Heart right ventricle (tissue), 16 donors: ENCODE measurements around the gene GRM1. TPM values are rescaled to one million over a fixed set of nuclear protein-coding genes. Genes with fewer than 3 reads are reported as not detected.

Source experiments
- ATAC-seq, 8 donors: fragments of 200-7000 bp; cut with Tn5 transposase; one replicate each; pipeline ENCODE4 v1.9.1; 2020; ENCODE audit warnings: mild to moderate bottlenecking in 8 of 8, moderate library complexity in 8 of 8, moderate number of reproducible peaks in 1 of 8
- DNase-seq, 2 donors: peaks; one replicate each; pipeline ENCODE4 v3.0.0-alpha.2; 2020
- H3K27ac ChIP-seq, 10 donors: fragments of 200-600 bp; sonication (generic) in 2 of 10; one replicate each; pipeline versions ENCODE4 v1.5.0 to v1.8.0; 2020 to 2022; ENCODE audit warnings: mild to moderate bottlenecking in 3 of 10
- H3K27me3 ChIP-seq, 7 donors: fragments of 200-600 bp; one replicate each; pipeline ENCODE4 v1.8.0; 2021 to 2022; ENCODE audit warnings: mild to moderate bottlenecking in 2 of 7
- H3K36me3 ChIP-seq, 9 donors: fragments of 200-600 bp; sonication (generic) in 1 of 9; one replicate each; pipeline versions ENCODE4 v1.5.0 to v1.8.0; 2020 to 2022; ENCODE audit warnings: mild to moderate bottlenecking in 2 of 9
- H3K4me1 ChIP-seq, 9 donors: fragments of 200-600 bp; sonication (generic) in 1 of 9; one replicate each; pipeline versions ENCODE4 v1.5.0 to v1.8.0; 2020 to 2022; ENCODE audit warnings: mild to moderate bottlenecking in 4 of 9
- H3K4me3 ChIP-seq, 10 donors: fragments of 200-600 bp; sonication (generic) in 2 of 10; one replicate each; pipeline versions ENCODE4 v1.5.0 to v1.8.0; 2020 to 2022; ENCODE audit warnings: mild to moderate bottlenecking in 7 of 10, moderate library complexity in 2 of 10
- H3K9me3 ChIP-seq, 11 donors: fragments of 200-600 bp in 10 of 11; sonication (generic) in 2 of 11; one replicate each; pipeline versions ENCODE4 v1.5.0 to v1.8.0; 2013 to 2022; ENCODE audit warnings: mild to moderate bottlenecking in 2 of 11, control low read depth in 1 of 11, moderate library complexity in 1 of 11
- WGBS, 2 donors: extraction: QIAGEN DNeasy Blood & Tissue Kit; methylation state at CpG; one replicate each; pipeline ENCODE4 v1.1.7; 2013; ENCODE audit warnings: inconsistent platforms in 1 of 2; 5-methylcytosine and 5-hydroxymethylcytosine counted together
- intact Hi-C, 10 donors: fragments of 100-400 bp; cut with DNase I; formaldehyde crosslinking; loops; one replicate each; pipeline versions ENCODE4 v1.11.1 to v1.14.2; 2022
- polyA plus RNA-seq, 2 donors: library from polyadenylated mRNA; stranded (reverse); fragments of 200-250 nt; gene quantifications; one replicate each; pipeline ENCODE4 v1.2.3, GENCODE V29; 2013
- total RNA-seq, 10 donors: library from RNA; stranded (reverse); fragmentation: NEBNext Ultra II Directional in 3 of 10; extraction: Animal tissue kit (Norgen Biotek cat#: 25700) in 3 of 10; gene quantifications; one replicate each; pipeline versions ENCODE4 v1.2.1 to v1.2.4, GENCODE V29; 2021 to 2023
- TF ChIP-seq, protein P1 (sequence below), 9 donors: fragments of 200-600 bp; sonication (generic) in 2 of 9; IDR thresholded peaks; one replicate each; pipeline versions ENCODE4 v1.5.0 to v1.8.0; 2021 to 2022; ENCODE audit warnings: antibody characterized with exemption in 9 of 9, mild to moderate bottlenecking in 5 of 9, moderate library complexity in 1 of 9
- donor health status: Arrhythmogenic right ventricular cardiomyopathy.
- donor health status: ischemic (EF 13 %, LVEDD 7.1; RV severe dilation, severe dysfunction).
- donor health status: healthy with polysubstance abuse.
- donor health status: DM: no; HTN: yes; CAD: no.
- donor health status: DM: no; HTN: no; CAD: no.
- donor health status: ischemic (EF 25% LVEDD 6.9; RV normal size, moderate dysfunction).
- donor health status: ischemic (EF 25% LVEDD 5.7; RV mildly dilated, moderate dysfunction).
- donor health status: healthy.
- donor health status: DM: yes; HTN: yes; CAD: no.
- donor health status: Ischemic cardiomyopathy.
- donor health status: ischemic (EF 35%, LVEDD 5.7; RV mildly dilated, moderate dysfunction).
- donor health status: nonischemic (EF 11% LVEDD 7.7; RV severe dilation, severe dysfunction).
- donor health status: DM: yes; HTN: yes; CAD: no.
- donor health status: PGD.
- donor health status: ischemic (EF 29% LVEDD 5.4; RV normal size, mild dysfunction).
- donor health status: nonischemic (EF 23%, LVEDD 6.1; RV moderate dilation, normal function).

Gene GRM1
- total and polyA plus RNA-seq, 12 donors: 0.26 to 8.3 (median 4.6) TPM

- DNase-seq: no peak
- no peak overlapping the region for H3K4me3 ChIP-seq
- no peaks in the 10 kb centered on the region for H3K4me1 ChIP-seq
- intact Hi-C loops: no loop called here
- H3K36me3 ChIP-seq: no peaks in the 10 kb centered on the region
- no peak overlapping the region for H3K27ac ChIP-seq
- peaks cover 0 to 4% (median 0%) of the 10 kb centered on the region in 7 donors for H3K27me3 ChIP-seq
- 51 to 69% methylated on average over 1 of the region's 1 CpG for WGBS, 2 donors
- no peak for ATAC-seq
- no peaks in the 10 kb centered on the region for H3K9me3 ChIP-seq
- TF ChIP-seq, protein P1, sequence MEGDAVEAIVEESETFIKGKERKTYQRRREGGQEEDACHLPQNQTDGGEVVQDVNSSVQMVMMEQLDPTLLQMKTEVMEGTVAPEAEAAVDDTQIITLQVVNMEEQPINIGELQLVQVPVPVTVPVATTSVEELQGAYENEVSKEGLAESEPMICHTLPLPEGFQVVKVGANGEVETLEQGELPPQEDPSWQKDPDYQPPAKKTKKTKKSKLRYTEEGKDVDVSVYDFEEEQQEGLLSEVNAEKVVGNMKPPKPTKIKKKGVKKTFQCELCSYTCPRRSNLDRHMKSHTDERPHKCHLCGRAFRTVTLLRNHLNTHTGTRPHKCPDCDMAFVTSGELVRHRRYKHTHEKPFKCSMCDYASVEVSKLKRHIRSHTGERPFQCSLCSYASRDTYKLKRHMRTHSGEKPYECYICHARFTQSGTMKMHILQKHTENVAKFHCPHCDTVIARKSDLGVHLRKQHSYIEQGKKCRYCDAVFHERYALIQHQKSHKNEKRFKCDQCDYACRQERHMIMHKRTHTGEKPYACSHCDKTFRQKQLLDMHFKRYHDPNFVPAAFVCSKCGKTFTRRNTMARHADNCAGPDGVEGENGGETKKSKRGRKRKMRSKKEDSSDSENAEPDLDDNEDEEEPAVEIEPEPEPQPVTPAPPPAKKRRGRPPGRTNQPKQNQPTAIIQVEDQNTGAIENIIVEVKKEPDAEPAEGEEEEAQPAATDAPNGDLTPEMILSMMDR (IDR thresholded peaks at IDR 0.05): no peak
Measured at GRCh38 chr6:146183831-146184230, 155.0 kb downstream of the GRM1 start.

GRCh38 chr6:146184701-146185100, 155.8 kb downstream of the GRM1 start:
- intact Hi-C loops: no loop called here
- no peaks in the 10 kb centered on the region for H3K4me1 ChIP-seq
- DNase-seq (no peak), ATAC-seq (no peak)
- no peaks in the 10 kb centered on the region for H3K9me3 ChIP-seq
- H3K27me3 ChIP-seq: peaks cover 0 to 4% (median 0%) of the 10 kb centered on the region in 7 donors
- H3K36me3 ChIP-seq: no peaks in the 10 kb centered on the region
- H3K27ac ChIP-seq: no peak overlapping the region
- WGBS, 2 donors: 89 to 92% methylated on average over 1 of the region's 1 CpG
- H3K4me3 ChIP-seq: no peak overlapping the region
- TF ChIP-seq, protein P1 (IDR thresholded peaks at IDR 0.05): no peak

GRCh38 chr6:146189131-146189530, 160.3 kb downstream of the GRM1 start:
- ATAC-seq (no peak), DNase-seq (no peak)
- Histone ChIP-seq H3K27me3 (no peaks in the 10 kb centered on the region), H3K4me3 (no peak overlapping the region), H3K4me1 (no peaks in the 10 kb centered on the region), H3K27ac (no peak overlapping the region), H3K9me3 (no peaks in the 10 kb centered on the region), H3K36me3 (no peaks in the 10 kb centered on the region)
- intact Hi-C loops: no loop called here
- 81 to 83% methylated on average over 3 of the region's 3 CpGs for WGBS, 2 donors
- TF ChIP-seq, protein P1 (IDR thresholded peaks at IDR 0.05): no peak

DNA sequence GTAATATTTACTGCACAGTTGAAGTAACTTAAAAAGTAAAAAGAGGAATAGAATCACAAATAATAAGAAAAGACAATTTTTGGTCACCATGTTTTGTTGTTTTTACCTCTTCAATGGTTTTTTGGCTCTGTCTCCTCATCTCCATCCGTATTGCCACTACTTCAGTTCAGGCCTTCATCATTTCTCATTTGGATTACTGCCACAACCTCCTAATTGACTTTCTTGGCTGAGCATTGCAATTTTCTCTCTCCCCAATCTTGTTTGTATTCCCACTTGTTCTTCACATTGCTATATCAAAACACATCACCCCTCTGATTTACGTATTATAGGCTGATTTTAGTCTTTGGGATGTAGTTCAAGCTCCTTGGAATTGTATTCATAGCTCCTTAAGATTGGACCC, 161.7 kb downstream of the GRM1 start:
- H3K4me1 ChIP-seq: no peaks in the 10 kb centered on the region
- DNase-seq: no peak
- TF ChIP-seq, protein P1 (IDR thresholded peaks at IDR 0.05): no peak
- ATAC-seq: no peak
- intact Hi-C loops: no loop called here
- no peak overlapping the region for H3K27ac ChIP-seq
- H3K4me3 ChIP-seq: no peak overlapping the region
- no peaks in the 10 kb centered on the region for H3K9me3 ChIP-seq
- no peaks in the 10 kb centered on the region for H3K36me3 ChIP-seq
- WGBS, 2 donors: 75 to 80% methylated on average over 2 of the region's 2 CpGs
- H3K27me3 ChIP-seq: no peaks in the 10 kb centered on the region
